Right hindlimb (tissue), 1 donor: ENCODE data around the gene HOPX.
"Not testable (repeated sequence)": the region's sequence is repeated elsewhere in the genome, so short reads cannot be mapped to it uniquely, and the experiment has no call there.

Experiments
- DNase-seq: peaks from one replicate; pipeline ENCODE4 v3.0.0-alpha.2; 2018

The HOPX gene

GRCh38 chr4:56622176-56622575, 58.9 kb downstream of the HOPX start:
- DNase-seq = no peak

GRCh38 chr4:56619816-56620215, 61.3 kb downstream of the HOPX start:
- no peak for DNase-seq

GRCh38 chr4:56619160-56619559, 61.9 kb downstream of the HOPX start:
- no peak for DNase-seq

DNA sequence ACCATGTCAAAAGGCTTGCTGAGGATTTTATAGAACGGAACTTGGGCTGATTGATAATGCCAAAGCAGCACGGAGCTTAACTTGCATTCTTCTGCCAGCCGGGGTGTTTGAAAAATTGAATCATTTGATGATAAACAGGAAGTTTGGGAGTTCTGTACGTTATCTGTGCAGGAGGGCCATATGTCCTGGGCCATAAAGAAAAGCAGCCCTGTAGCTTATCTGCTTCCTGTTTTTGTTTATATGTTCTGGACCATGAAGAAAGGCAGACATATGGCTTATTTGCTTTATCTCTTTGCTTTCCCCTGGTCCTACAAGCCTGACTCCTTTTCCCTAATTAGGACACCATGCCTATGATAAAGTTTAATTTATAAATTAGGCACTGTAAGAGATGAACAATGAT, 62.4 kb downstream of the HOPX start:
- no peak for DNase-seq

- no peak for DNase-seq
Measured at GRCh38 chr4:56613101-56613862, 67.8 kb downstream of the HOPX start.

GRCh38 chr4:56612282-56612681, 68.8 kb downstream of the HOPX start:
- no peak for DNase-seq

DNA sequence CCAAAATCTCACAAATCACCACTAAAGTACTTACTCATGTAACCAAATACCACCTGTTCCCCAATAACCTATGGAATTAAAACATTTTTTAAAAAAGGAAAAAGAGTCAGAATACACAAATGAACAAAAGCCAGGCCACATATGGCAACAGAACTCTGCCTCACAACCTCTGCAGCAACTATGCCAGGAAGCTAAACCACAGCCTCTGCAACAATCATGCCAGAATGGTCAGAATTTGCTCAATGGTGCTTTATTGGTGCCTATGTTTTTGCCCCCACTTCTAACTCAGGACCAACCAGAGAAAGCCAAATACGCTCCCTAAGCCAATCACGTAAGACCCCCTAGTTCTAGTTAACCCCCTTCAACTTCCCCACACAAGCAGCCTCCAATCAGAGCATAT, 69.6 kb downstream of the HOPX start:
- DNase-seq = no peak

DNA sequence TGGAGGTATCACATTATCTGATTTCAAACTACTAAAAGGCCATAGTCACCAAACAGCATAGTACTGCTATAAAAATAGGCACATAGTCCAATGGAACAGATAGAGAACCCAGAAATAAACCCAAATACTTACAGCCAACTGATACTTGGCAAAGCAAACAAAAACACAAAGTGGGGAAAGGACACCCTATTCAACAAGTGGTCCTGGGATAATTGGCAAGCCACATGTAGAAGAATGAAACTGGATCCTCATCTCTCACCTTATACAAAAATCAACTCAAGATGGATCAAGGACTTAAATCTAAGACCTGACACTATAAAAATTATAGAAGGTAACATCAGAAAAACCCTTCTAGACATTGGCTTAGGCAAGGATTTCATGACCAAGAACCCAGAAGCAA, 70.9 kb downstream of the HOPX start:
- DNase-seq = not testable (repeated sequence)

GRCh38 chr4:56607926-56608325, 73.2 kb downstream of the HOPX start:
- no peak for DNase-seq

DNA sequence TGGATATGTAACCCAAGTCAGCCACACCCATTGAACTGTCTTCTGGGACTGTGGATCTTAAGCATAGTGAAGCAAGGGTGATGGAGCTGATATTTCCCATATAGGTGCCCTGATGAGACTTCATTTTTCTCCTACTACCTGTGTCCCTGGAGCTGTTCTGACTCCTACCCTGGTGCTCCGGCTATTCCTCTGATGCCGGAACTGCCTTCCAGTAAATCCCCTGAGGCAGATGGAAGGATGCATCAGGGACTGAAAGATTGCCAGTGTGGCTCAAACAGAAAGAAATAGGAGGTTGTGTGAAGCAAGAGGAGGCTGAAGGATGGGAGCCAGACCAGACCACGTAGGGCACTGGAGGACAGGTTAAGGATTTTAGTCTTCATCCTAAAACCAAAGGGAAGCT, 74.7 kb downstream of the HOPX start:
- no peak for DNase-seq

DNA sequence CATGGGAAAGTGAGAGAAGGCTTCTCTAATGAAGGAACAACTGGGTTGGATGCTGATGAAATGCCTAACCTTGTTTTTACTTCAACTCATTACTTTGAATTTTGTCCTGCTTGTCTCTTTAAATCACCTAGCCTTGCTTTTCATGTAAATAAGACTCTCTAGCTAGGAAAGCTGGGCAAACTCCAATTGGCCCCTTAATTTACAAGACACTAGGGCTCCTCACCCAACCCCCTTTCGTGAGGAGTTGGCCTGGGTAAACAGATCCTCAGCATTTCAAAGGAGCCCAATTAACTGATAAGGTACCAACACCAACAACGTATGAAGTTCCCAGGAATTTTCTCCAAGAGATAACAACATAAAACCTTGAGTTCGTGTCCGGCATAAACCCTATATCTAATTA, 75.6 kb downstream of the HOPX start:
- DNase-seq = not testable (repeated sequence)

DNA sequence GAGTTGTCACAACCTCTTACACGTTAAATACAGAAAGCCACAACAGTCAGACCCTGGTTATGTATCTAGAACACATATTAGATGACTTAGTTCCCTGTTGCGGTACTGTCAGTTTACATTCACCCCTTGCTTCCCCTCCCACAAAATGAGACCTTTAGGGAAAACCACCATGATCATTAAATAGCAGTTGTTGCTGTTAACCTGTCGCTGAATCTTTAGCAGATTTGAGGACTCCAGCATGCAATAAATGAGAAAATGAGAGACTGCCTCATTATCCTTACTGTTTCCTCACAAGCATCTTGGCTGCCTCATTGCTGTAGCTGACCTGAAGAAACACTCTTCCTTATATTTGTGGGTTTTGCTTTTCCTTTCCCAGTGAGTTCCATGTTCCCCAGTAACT, 77.8 kb downstream of the HOPX start:
- DNase-seq = no peak
